T-helper 1 cell treated with Interleukin-12 subunit alpha and Interleukin-12 subunit beta and Interleukin-4 antibody, amounts not matched to agents 30 ng/mL and 1 ng/mL, for 36 hours (primary cell): ENCODE measurements around the gene FRS3. TPM values are rescaled to one million over a fixed set of nuclear protein-coding genes. Genes with fewer than 3 reads are reported as not detected.
"Not testable (repeated sequence)": the region's sequence is repeated elsewhere in the genome, so short reads cannot be mapped to it uniquely, and the experiment has no call there.

Experiments used
- intact Hi-C: fragments of 100-400 bp; cut with micrococcal nuclease; formaldehyde crosslinking; loops from one replicate; pipeline ENCODE4 v1.15.1; 2024
- total RNA-seq: library from RNA; stranded (reverse); gene quantifications from 2 replicates; pipeline ENCODE4 v1.2.3, GENCODE V29; 2022

The FRS3 gene
- total RNA-seq, 1 donor from 2014 or later, result 5.3 TPM

- intact Hi-C loops, result no loop called here
These were observed 9.2 kb downstream of the FRS3 start for GRCh38 chr6:41770381-41771057.

- intact Hi-C loops, result no loop called here
These were observed 10.3 kb downstream of the FRS3 start for GRCh38 chr6:41769376-41769775.

- intact Hi-C loops, result no loop called here
These were observed 11.0 kb downstream of the FRS3 start for GRCh38 chr6:41768545-41769308.

- intact Hi-C loops, result no loop called here
These were observed 12.4 kb downstream of the FRS3 start for GRCh38 chr6:41767112-41767833.

- intact Hi-C loops, result not testable (repeated sequence)
These were observed 13.5 kb downstream of the FRS3 start for GRCh38 chr6:41766043-41766664.

GRCh38 chr6:41763470-41763869 lies 16.2 kb downstream of the FRS3 start:
- intact Hi-C loops, result no loop called here

- intact Hi-C loops, result no loop called here
These were observed 19.7 kb downstream of the FRS3 start for GRCh38 chr6:41759905-41760579.

- intact Hi-C loops, result no loop called here
These were observed 20.4 kb downstream of the FRS3 start for GRCh38 chr6:41759106-41759904.

- intact Hi-C loops, result no loop called here
These were observed 21.1 kb downstream of the FRS3 start for GRCh38 chr6:41758641-41759035.

- intact Hi-C loops, result no loop called here
These were observed 21.6 kb downstream of the FRS3 start for GRCh38 chr6:41757931-41758640.

- intact Hi-C loops, result no loop called here
These were observed 22.4 kb downstream of the FRS3 start for GRCh38 chr6:41757271-41757670.

- intact Hi-C loops, result no loop called here
These were observed 23.3 kb downstream of the FRS3 start for GRCh38 chr6:41756354-41756753.

- intact Hi-C loops, result no loop called here
These were observed 23.8 kb downstream of the FRS3 start for GRCh38 chr6:41755895-41756294.

- intact Hi-C loops, result no loop called here
These were observed 29.3 kb downstream of the FRS3 start for GRCh38 chr6:41750374-41750773.

GRCh38 chr6:41748542-41748941 lies 31.2 kb downstream of the FRS3 start:
- intact Hi-C loops, result no loop called here

- intact Hi-C loops, result no loop called here
These were observed 31.6 kb downstream of the FRS3 start for GRCh38 chr6:41748102-41748477.

GRCh38 chr6:41747256-41748101 lies 32.2 kb downstream of the FRS3 start, which contains the start of gene PGC:
Gene PGC (minus strand): TSS chr6:41747397. CDS start chr6:41747334, 63 bp downstream.
- intact Hi-C loops, result no loop called here

GRCh38 chr6:41746107-41746506 lies 33.6 kb downstream of the FRS3 start:
- intact Hi-C loops, result no loop called here
